Adrenal gland (tissue), 12 donors: Measurements from ENCODE around the gene ALDH1A3. TPM values are rescaled to one million over a fixed set of nuclear protein-coding genes. Genes with fewer than 3 reads are reported as not detected.

Source experiments
- DNase-seq, 7 donors: peaks; one replicate each; pipeline ENCODE4 v3.0.0-alpha.2; 2019 to 2020
- H3K27ac ChIP-seq, 5 donors: fragments of 200-600 bp; sonication (generic) in 4 of 5; 1 replicate in 3 of 5; 2 replicates in 2 of 5; pipeline versions ENCODE4 v1.5.1 to v1.8.0; 2016 to 2020; ENCODE audit warnings: mild to moderate bottlenecking in 1 of 5
- H3K27me3 ChIP-seq: fragments of 200-600 bp; 2 replicates; pipeline ENCODE4 v1.8.0; 2021
- H3K36me3 ChIP-seq, 2 donors: fragments of 200-600 bp; replicated peaks in 1 of 2; 1 replicate in 1 of 2; 2 replicates in 1 of 2; pipeline versions ENCODE4 v1.5.1 to v1.8.0; 2018 to 2022
- H3K4me1 ChIP-seq, 2 donors: fragments of 200-600 bp; replicated peaks in 1 of 2; 1 replicate in 1 of 2; 2 replicates in 1 of 2; pipeline versions ENCODE4 v1.5.1 to v1.8.0; 2018 to 2021
- H3K4me3 ChIP-seq, 4 donors: fragments of 200-600 bp; sonication (generic) in 3 of 4; one replicate each; pipeline ENCODE4 v1.5.1; 2016 to 2018
- H3K9me3 ChIP-seq, 3 donors: fragments of 200-600 bp; sonication (generic) in 1 of 3; replicated peaks in 1 of 3; 1 replicate in 2 of 3; 2 replicates in 1 of 3; pipeline versions ENCODE4 v1.5.1 to v1.8.0; 2016 to 2021
- POLR2A ChIP-seq, 2 donors: fragments of 450-650 bp; IDR thresholded peaks; one replicate each; pipeline ENCODE4 v1.6.1; 2017; ENCODE audit warnings: antibody characterized with exemption in 2 of 2, mild to moderate bottlenecking in 2 of 2, moderate library complexity in 1 of 2
- WGBS, 4 donors: extraction: QIAGEN DNeasy Blood & Tissue Kit in 2 of 4; methylation state at CpG; one replicate each; pipeline versions ENCODE4 v1.1.5 to v1.1.7; 2013 to 2017; 5-methylcytosine and 5-hydroxymethylcytosine counted together
- intact Hi-C, 2 donors: fragments of 100-400 bp; cut with DNase I; formaldehyde crosslinking; loops; one replicate each; pipeline versions ENCODE4 v1.14.1 to v1.15.0; 2022 to 2023
- polyA plus RNA-seq, 3 donors: library from polyadenylated mRNA; stranded (reverse); fragments of 200-250 nt in 2 of 3; fragments of 350-450 nt in 1 of 3; fragmentation: Illumina TruSeq in 1 of 3; extraction: RNeasy Lipid Tissue Mini Kit (QIAGEN cat#74804) in 1 of 3; gene quantifications; one replicate each; pipeline ENCODE4 v1.2.3, GENCODE V29; 2013 to 2014
- total RNA-seq, 9 donors: library from RNA; depleted of rRNA in 4 of 9; stranded (reverse); fragments of >200 nt in 4 of 9; fragments of 120-200 nt in 1 of 9; fragmentation: NEBNext Ultra II Directional in 1 of 9; extraction: Animal tissue kit (Norgen Biotek cat#: 25700) in 1 of 9; gene quantifications; one replicate each; pipeline versions ENCODE4 v1.1.0 to v1.2.4, GENCODE V29; 2013 to 2023
- TF ChIP-seq, protein P1 (sequence below), 6 experiments: fragments of 450-650 bp in 4 of 6; fragments of 200-600 bp in 2 of 6; sonication (generic) in 1 of 6; IDR thresholded peaks; 1 replicate in 5 of 6; 2 replicates in 1 of 6; pipeline versions ENCODE4 v1.5.1 to v1.8.0; 2016 to 2021; ENCODE audit warnings: antibody characterized with exemption in 6 of 6, mild to moderate bottlenecking in 2 of 6, moderate library complexity in 1 of 6
- donor health status: healthy with polysubstance abuse.
- donor health status: Bipolar disorder and iron deficiency.
- donor health status: DM: yes; HTN: yes; CAD: no.
- donor health status: DM: no; HTN: no; CAD: no.
- donor health status: DM: no; HTN: no; CAD: no.
- donor health status: DM: yes; HTN: yes; CAD: no.

Gene ALDH1A3
- total and polyA plus RNA-seq, 12 donors = 1.8 to 165 (median 30.5) TPM

DNA sequence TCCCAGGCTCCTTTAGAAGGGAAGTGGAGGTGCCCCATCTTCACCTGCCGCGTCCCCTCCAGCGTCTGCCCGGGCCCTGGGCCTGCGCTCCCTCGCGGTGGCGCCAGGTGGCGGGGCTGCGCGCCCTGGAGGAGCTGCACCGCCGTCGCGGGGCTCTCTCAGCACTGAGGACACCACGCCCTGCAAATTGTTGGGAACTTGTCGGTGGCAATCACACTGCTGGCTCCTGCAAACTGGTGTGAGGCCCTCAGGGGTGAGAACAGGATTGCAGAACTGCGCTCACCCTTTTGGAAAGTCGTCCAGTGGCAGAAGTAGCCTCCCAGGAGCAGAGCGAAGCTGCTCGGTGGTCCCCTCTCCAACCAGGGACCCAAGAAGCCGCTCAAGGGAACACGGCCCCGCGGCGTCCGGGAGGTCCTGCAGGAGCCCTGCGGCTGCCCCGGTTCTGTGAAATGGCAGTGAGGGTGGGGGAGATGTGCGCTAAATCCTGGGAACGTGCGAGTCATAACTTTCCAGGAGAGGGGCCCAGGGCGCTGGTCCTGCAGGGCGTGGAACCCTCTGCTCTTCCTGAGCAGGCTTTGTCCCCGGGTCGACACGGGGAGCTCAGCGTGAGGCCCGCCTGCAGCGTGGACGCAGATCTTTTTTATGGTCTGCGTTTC is 38.5 kb downstream of the ALDH1A3 start:
- DNase-seq = peak; percentile 60 to 78 (median 63)
- H3K9me3 ChIP-seq = no peaks in the 10 kb centered on the region
- peak overlapping the region in 2 of 5 donors; percentile 52 to 64 for H3K27ac ChIP-seq
- peaks cover 15% of the 10 kb centered on the region for H3K27me3 ChIP-seq
- peak overlapping the region in 2 of 4 donors; percentile 45 to 56 for H3K4me3 ChIP-seq
- WGBS, 4 donors = 1 to 4% (median 3%) methylated on average over 20 to 42 of the region's 42 CpGs
- TF ChIP-seq POLR2A (IDR thresholded peaks at IDR 0.05) = no peak
- TF ChIP-seq, protein P1, sequence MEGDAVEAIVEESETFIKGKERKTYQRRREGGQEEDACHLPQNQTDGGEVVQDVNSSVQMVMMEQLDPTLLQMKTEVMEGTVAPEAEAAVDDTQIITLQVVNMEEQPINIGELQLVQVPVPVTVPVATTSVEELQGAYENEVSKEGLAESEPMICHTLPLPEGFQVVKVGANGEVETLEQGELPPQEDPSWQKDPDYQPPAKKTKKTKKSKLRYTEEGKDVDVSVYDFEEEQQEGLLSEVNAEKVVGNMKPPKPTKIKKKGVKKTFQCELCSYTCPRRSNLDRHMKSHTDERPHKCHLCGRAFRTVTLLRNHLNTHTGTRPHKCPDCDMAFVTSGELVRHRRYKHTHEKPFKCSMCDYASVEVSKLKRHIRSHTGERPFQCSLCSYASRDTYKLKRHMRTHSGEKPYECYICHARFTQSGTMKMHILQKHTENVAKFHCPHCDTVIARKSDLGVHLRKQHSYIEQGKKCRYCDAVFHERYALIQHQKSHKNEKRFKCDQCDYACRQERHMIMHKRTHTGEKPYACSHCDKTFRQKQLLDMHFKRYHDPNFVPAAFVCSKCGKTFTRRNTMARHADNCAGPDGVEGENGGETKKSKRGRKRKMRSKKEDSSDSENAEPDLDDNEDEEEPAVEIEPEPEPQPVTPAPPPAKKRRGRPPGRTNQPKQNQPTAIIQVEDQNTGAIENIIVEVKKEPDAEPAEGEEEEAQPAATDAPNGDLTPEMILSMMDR (IDR thresholded peaks at IDR 0.05) = peak; percentile 62 to 90 (median 78)
- intact Hi-C loops = loop anchor here (5.0 kb wide), 1 partner anchor 89 kb away; no protein-coding TSS in a partner anchor
- no peaks in the 10 kb centered on the region for H3K36me3 ChIP-seq
- H3K4me1 ChIP-seq = peaks cover 0 to 10% of the 10 kb centered on the region in 2 donors

DNA sequence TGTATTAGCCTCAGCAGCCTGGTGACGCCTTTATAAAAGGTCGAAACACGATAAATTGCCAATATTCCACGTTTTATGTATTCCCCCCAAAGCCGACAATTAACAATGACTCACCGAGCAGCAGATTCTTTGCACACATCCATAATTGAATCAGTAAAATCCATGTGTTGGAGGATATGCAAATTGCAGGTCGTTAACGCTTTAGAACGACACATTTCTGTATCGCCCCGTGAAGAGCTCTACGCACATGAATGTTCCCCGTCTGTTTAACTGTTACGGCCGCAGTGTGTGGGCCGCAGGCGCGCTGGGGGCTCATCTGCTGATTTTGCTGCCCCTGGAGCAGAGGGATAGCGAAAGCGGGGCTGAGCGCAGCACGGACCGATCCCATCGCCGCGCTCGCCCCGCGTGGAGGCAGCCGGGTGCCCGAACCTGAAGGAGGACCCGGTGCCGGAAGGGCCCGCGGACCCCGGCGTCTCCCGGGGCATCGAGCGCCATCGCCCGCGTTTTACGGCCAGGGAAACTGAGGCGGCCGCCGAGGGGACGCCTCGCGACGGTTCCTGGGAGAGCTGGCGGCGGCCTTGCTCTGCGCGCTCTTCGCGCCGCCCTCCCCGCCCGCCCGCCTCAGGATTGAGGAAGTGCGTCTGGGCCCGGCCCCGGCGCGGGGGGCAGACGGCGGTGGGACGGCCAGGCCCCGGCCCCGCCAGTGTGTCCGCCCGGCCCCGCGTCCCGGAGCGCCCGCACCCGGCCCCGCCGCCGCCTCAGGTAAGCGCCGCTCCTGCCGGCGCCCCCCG is 39.3 kb downstream of the ALDH1A3 start, which contains the start of gene LRRK1:
Gene LRRK1 (plus strand): TSS at position 668 of the 791 bp plus-strand sequence. CDS start 5,276 bp downstream, outside the sequence.
- H3K4me3 ChIP-seq = peak within 1 kb of the TSS in 2 of 4 donors; percentile 45 to 56
- WGBS, 4 donors = 1 to 4% (median 2%) methylated on average over 15 to 87 of the region's 87 CpGs
- TF ChIP-seq, protein P1 (IDR thresholded peaks at IDR 0.05) = no peak
- TF ChIP-seq POLR2A (IDR thresholded peaks at IDR 0.05) = no peak
- peaks cover 0 to 10% of the 10 kb centered on the region in 2 donors for H3K4me1 ChIP-seq
- peak in 2 of 7 donors; percentile 16 to 28 for DNase-seq
- no peaks in the 10 kb centered on the region for H3K36me3 ChIP-seq
- peaks cover 15% of the 10 kb centered on the region for H3K27me3 ChIP-seq
- peak within 1 kb of the TSS in 3 of 5 donors; percentile 52 to 68 (median 64) for H3K27ac ChIP-seq
- no peaks in the 10 kb centered on the region for H3K9me3 ChIP-seq
- intact Hi-C loops = loop anchor here (5.0 kb wide), 1 partner anchor 88 kb away; no protein-coding TSS in a partner anchor

DNA sequence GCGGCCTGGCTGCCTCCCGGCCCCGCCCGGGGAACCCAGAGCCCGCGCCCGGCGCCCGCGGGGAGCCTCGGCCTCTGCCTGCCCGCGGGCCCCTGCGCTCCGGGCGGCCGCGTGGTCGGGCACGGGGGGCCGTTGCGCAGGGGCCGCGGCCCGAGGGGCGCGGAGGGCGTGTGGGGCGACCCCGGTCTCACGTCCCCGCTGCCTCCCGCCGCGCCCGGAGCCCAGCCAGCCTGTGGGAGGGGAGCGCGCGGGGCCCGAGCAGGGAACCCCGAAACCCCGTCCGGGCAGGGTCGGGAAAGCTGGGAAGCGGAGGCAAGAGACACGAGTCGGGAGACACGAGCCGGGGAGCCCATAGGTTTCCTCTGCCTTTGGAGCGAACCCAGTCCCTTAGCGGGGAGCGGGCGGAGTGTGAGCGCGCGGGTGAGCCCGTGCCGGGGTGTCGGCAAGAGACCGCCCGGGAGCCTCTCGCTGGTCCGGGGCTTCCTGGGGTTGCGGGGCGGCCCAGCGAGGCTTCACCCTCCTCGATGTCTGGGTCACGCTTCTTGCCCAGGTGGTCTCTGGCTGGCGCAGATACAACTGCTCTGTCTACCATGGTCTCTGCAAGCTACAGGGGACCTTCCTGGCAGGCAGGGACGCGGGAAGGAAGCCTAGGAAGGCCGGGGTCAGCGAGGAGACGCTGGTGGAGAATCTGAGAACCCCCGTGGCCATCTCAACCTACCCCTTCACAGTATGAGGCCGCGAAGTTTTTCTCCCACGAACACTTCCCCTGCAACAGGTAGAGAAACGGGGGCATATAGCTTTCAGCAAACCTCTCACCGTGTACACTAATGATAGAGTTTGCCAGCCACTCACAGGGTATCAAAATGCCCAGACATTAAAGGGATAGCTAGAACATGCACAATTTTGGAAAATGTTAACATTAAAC is 40.1 kb downstream of the ALDH1A3 start:
- 4 to 12% (median 8%) methylated on average over 21 to 80 of the region's 80 CpGs for WGBS, 4 donors
- no peak for TF ChIP-seq POLR2A (IDR thresholded peaks at IDR 0.05)
- TF ChIP-seq, protein P1 (IDR thresholded peaks at IDR 0.05) = no peak
- H3K4me1 ChIP-seq = peaks cover 0 to 10% of the 10 kb centered on the region in 2 donors
- intact Hi-C loops = loop anchor here (5.0 kb wide), 1 partner anchor 88 kb away; no protein-coding TSS in a partner anchor
- H3K27ac ChIP-seq = peak overlapping the region in 2 of 5 donors; percentile 8 to 64
- no peaks in the 10 kb centered on the region for H3K9me3 ChIP-seq
- no peaks in the 10 kb centered on the region for H3K36me3 ChIP-seq
- peak overlapping the region in 2 of 4 donors; percentile 13 to 56 for H3K4me3 ChIP-seq
- peaks cover 15% of the 10 kb centered on the region for H3K27me3 ChIP-seq
- no peak for DNase-seq
